ENCODE data around the gene MEPCE.

GRCh38 chr7:100406767-100407166 is 22.9 kb upstream of the MEPCE start:
- TF ChIP-seq POLR2A (IDR thresholded peaks at IDR 0.05) (no peak), CTCF (IDR thresholded peaks at IDR 0.05) (no peak), EP300 (IDR thresholded peaks at IDR 0.05) (no peak)
